ENCODE results near the gene CASTOR2.

CASTOR2 gene

DNA sequence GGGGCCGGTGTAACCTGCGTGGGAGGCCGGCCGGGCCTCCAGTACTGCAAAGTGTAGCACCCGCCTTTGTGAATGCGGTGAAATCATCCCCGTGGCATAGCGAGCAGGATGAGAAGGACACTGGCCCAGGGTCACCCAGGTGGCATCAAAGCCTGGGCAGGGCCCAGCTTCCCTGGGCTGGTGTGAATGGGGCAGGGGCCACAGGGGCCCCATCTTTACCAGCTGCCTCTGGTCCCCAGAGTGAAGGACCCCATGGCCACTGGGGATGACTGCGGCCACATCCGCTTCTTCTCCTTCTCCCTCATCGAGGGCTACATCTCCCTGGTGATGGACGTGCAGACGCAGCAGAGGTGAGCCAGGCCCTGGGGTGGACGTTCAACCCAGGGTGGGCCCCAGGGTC is 55.3 kb downstream of the CASTOR2 start:
- TF ChIP-seq, protein P1, sequence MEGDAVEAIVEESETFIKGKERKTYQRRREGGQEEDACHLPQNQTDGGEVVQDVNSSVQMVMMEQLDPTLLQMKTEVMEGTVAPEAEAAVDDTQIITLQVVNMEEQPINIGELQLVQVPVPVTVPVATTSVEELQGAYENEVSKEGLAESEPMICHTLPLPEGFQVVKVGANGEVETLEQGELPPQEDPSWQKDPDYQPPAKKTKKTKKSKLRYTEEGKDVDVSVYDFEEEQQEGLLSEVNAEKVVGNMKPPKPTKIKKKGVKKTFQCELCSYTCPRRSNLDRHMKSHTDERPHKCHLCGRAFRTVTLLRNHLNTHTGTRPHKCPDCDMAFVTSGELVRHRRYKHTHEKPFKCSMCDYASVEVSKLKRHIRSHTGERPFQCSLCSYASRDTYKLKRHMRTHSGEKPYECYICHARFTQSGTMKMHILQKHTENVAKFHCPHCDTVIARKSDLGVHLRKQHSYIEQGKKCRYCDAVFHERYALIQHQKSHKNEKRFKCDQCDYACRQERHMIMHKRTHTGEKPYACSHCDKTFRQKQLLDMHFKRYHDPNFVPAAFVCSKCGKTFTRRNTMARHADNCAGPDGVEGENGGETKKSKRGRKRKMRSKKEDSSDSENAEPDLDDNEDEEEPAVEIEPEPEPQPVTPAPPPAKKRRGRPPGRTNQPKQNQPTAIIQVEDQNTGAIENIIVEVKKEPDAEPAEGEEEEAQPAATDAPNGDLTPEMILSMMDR (IDR thresholded peaks at IDR 0.05; ENCODE audit: low read depth, low read length) = no peak
- no peak overlapping the region for H3K4me3 ChIP-seq (replicated peaks in 1 of 2; ENCODE audit: low read depth in 2 of 2, low read length in 2 of 2)
- no peak for DNase-seq (ENCODE audit: low read depth in 2 of 2)

DNA sequence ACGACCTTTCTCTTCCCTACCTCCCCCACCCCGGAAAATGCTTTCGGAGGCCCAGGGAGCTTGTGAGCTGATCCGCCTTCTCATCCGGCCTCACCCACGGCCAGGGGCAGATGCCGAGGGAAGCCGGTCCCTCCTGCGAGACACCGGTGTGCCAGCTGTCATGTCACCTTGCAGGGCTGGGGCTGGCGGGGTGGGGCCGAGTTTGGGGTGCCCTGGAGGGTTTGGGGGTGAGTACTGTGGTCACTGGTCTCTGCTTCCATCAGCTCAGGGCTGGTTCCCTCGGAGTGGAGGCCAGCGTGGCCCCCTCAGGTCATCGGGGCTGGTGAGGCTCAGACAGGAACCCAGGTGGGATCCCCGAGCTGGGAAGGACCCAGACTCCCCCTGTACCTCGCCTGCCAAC is 60.4 kb downstream of the CASTOR2 start:
- no peak for DNase-seq (ENCODE audit: low read depth in 2 of 2)
- no peak overlapping the region for H3K4me3 ChIP-seq (replicated peaks in 1 of 2; ENCODE audit: low read depth in 2 of 2, low read length in 2 of 2)
- TF ChIP-seq, protein P1 (IDR thresholded peaks at IDR 0.05; ENCODE audit: low read depth, low read length) = no peak

DNA sequence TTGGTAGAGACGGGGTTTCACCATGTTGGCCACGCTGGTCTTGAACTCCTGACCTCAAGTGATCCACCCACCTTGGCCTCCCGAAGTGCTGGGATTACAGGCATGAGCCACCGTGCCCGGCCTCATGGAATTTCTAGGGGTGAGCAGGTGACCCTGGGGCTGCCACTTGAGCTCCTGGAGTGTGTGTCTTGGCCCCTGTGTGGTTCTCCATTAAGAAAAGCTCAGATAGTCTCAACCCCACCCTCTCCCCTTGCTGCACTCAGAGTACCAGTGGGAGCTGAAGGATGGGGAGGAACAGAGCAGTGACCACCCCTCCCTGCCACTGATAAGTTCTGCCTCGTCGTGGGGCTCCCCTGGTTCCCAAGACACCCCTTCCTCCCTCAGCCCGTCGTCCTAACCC is 63.8 kb downstream of the CASTOR2 start:
- TF ChIP-seq, protein P1 (IDR thresholded peaks at IDR 0.05; ENCODE audit: low read depth, low read length) = no peak
- no peak for DNase-seq (ENCODE audit: low read depth in 2 of 2)
- no peak overlapping the region for H3K4me3 ChIP-seq (replicated peaks in 1 of 2; ENCODE audit: low read depth in 2 of 2, low read length in 2 of 2)

DNA sequence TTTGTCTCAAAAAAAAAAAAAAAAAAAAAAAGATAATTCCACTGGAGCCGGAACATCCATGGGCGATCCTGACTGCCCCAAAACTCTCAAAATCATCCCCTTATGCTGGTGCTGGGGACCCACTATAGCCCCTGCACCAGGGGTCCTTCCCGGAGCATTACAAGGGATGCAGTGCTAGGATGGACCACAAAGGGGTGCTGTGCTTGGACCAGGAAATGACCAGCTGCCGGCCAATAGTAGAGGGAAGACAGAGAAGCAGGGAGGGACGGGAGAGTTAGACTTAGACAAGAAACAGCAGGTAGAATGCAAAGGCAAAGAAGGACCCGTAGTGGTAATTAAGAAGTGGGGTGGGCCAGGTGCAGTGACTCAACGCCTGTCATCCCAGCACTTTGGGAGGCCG is 68.6 kb downstream of the CASTOR2 start:
- TF ChIP-seq, protein P1 (IDR thresholded peaks at IDR 0.05; ENCODE audit: low read depth, low read length) = peak; percentile 34
- peak; percentile 11 to 13 for DNase-seq (ENCODE audit: low read depth in 2 of 2)
- H3K4me3 ChIP-seq (replicated peaks in 1 of 2; ENCODE audit: low read depth in 2 of 2, low read length in 2 of 2) = no peak overlapping the region

DNA sequence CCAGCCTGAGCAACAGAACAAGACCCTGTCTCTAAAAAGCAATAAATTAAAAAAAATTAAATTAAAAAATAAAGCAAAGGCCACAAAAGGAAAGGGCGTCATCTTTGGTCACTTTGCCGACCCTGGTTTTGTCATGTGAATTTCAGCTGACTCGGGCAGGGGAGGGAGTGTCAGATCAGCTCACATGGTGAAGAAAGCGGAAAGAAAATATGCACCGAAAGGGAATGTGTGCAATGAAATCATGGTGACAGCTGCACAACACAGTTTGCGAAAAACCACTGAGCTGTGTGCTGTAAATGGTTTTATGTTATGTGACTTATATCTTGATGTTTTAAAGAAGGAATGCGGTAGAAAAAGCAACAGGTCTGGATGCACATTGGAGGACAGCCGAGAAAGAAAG is 69.3 kb downstream of the CASTOR2 start:
- H3K4me3 ChIP-seq (replicated peaks in 1 of 2; ENCODE audit: low read depth in 2 of 2, low read length in 2 of 2) = no peak overlapping the region
- DNase-seq (ENCODE audit: low read depth in 2 of 2) = no peak
- TF ChIP-seq, protein P1 (IDR thresholded peaks at IDR 0.05; ENCODE audit: low read depth, low read length) = no peak

DNA sequence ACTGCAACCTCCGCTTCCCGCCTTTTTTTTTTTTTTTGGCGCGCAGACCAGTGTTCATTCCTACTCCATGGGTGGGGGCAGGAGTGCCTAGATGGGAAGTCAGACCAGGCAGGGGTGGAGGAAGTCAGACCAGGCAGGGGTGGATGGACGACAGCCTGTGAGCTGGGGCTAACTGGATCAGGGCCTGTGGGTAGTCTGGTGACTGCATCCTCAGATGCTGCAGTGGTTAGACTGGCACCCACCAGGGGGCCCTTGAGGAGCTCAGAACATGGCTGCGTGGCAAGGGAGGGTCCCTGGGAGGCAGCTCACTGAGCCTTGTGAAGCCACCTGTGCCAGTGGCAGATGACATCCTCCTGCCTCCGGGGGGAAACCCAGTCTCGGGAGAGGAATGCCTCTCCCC is 74.0 kb downstream of the CASTOR2 start:
- no peak for DNase-seq (ENCODE audit: low read depth in 2 of 2)
- no peak overlapping the region for H3K4me3 ChIP-seq (replicated peaks in 1 of 2; ENCODE audit: low read depth in 2 of 2, low read length in 2 of 2)
- TF ChIP-seq, protein P1 (IDR thresholded peaks at IDR 0.05; ENCODE audit: low read depth, low read length) = no peak

DNA sequence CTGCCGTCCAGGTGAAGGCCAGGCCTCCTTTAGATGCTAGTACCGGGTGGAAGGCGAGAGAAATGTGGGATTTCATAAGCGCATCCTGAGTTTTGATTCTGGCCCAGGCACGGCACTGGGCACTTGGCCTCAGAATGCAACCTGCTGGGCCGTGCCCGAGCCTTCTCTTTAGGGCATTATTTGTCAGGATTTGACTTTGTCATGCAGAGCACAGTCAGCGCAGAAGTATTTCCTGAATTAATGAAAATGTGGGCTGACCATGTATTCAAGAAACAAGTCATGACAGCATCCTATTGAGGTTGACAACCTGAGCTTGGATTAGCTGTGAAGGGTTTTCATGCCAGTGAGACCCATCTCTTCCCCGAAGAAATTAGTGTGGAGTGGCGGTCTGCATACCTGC is 74.7 kb downstream of the CASTOR2 start:
- TF ChIP-seq, protein P1 (IDR thresholded peaks at IDR 0.05; ENCODE audit: low read depth, low read length) = no peak
- DNase-seq (ENCODE audit: low read depth in 2 of 2) = peak in 1 of 2 donors; percentile 51
- no peak overlapping the region for H3K4me3 ChIP-seq (replicated peaks in 1 of 2; ENCODE audit: low read depth in 2 of 2, low read length in 2 of 2)
